HEK293 (cell line): ENCODE results near the gene HNRNPA0.

Source experiments
- CTCF ChIA-PET: fragments of 350-600 bp; formaldehyde crosslinking; extraction: SDS; loops from one replicate; lab custom pipeline; 2021; ENCODE audit warnings: antibody characterized with exemption; lab: Yijun Ruan, JAX
- POLR2A ChIA-PET: fragments of 300-600 bp; formaldehyde crosslinking; extraction: SDS; loops from one replicate; lab custom pipeline; 2020; ENCODE audit warnings: antibody characterized with exemption, inconsistent platforms; lab: Yijun Ruan, JAX
- H3K27ac ChIP-seq: fragments of 200-500 bp; sonication (Bioruptor generic); 2 replicates; pipeline ENCODE4 v1.5.1; 2014; ENCODE audit warnings: low read depth, low read length, control low read depth, inconsistent platforms; ENCODE audit errors: extremely low read depth
- H3K36me3 ChIP-seq, 2 experiments: fragments of 200-500 bp in 1 of 2; sonication (Bioruptor generic) in 1 of 2; 1 replicate in 1 of 2; 2 replicates in 1 of 2; pipeline ENCODE4 v1.5.1; 2014 to 2017; ENCODE audit warnings: inconsistent platforms in 2 of 2, low read length in 2 of 2; ENCODE audit not compliant: control insufficient read depth in 2 of 2, insufficient read depth in 1 of 2
- H3K4me1 ChIP-seq: fragments of 200-500 bp; sonication (Bioruptor generic); 2 replicates; pipeline ENCODE4 v1.5.1; 2014; ENCODE audit warnings: mild to moderate bottlenecking, low read length, inconsistent platforms; ENCODE audit not compliant: control insufficient read depth, insufficient read depth
- H3K4me3 ChIP-seq: 2 replicates; pipeline ENCODE4 v1.5.1; 2011; ENCODE audit warnings: low read depth, mild to moderate bottlenecking, control low read depth, low read length, moderate library complexity
- H3K9me3 ChIP-seq: fragments of 200-500 bp; sonication (Bioruptor generic); 2 replicates; pipeline ENCODE4 v1.5.1; 2014; ENCODE audit warnings: low read depth, low read length, inconsistent platforms; ENCODE audit not compliant: control insufficient read depth, insufficient read depth
- AEBP2 ChIP-seq: fragments of 450-650 bp; formaldehyde crosslinking; IDR thresholded peaks from 2 replicates; pipeline ENCODE4 v1.5.1; 2016; ENCODE audit warnings: missing biosample characterization, missing genetic modification characterization, borderline replicate concordance
- ATF2 ChIP-seq: fragments of 450-650 bp; formaldehyde crosslinking; IDR thresholded peaks from 2 replicates; pipeline ENCODE4 v1.5.1; 2016; ENCODE audit warnings: missing biosample characterization, missing genetic modification characterization, low read depth
- HIC1 ChIP-seq: fragments of 450-650 bp; formaldehyde crosslinking; IDR thresholded peaks from 2 replicates; pipeline ENCODE4 v1.5.1; 2016; ENCODE audit warnings: missing biosample characterization, missing genetic modification characterization
- KLF7 ChIP-seq: fragments of 450-650 bp; formaldehyde crosslinking; IDR thresholded peaks from 2 replicates; pipeline ENCODE4 v1.5.1; 2016; ENCODE audit warnings: missing biosample characterization, missing genetic modification characterization, borderline replicate concordance
- ZBTB10 ChIP-seq: fragments of 450-650 bp; formaldehyde crosslinking; IDR thresholded peaks from 2 replicates; pipeline ENCODE4 v1.5.1; 2016; ENCODE audit warnings: missing biosample characterization, missing genetic modification characterization
- ZBTB20 ChIP-seq: fragments of 450-650 bp; formaldehyde crosslinking; IDR thresholded peaks from 2 replicates; pipeline ENCODE4 v1.5.1; 2016; ENCODE audit warnings: missing biosample characterization, missing genetic modification characterization
- ZBTB21 ChIP-seq: fragments of 450-650 bp; formaldehyde crosslinking; IDR thresholded peaks from 2 replicates; pipeline ENCODE4 v1.5.1; 2017; ENCODE audit warnings: missing biosample characterization, missing genetic modification characterization
- ZEB2 ChIP-seq: fragments of 450-650 bp; formaldehyde crosslinking; IDR thresholded peaks from 2 replicates; pipeline ENCODE4 v1.5.1; 2016; ENCODE audit warnings: missing biosample characterization, missing genetic modification characterization
- ZFHX2 ChIP-seq: fragments of 450-650 bp; formaldehyde crosslinking; conservative IDR thresholded peaks from 2 replicates; pipeline ENCODE4 v1.5.1; 2016; ENCODE audit warnings: missing biosample characterization, missing genetic modification characterization
- ZNF19 ChIP-seq: fragments of 450-650 bp; formaldehyde crosslinking; IDR thresholded peaks from 2 replicates; pipeline ENCODE4; 2016; ENCODE audit warnings: missing biosample characterization, missing genetic modification characterization, low read depth
- ZNF26 ChIP-seq: fragments of 450-650 bp; formaldehyde crosslinking; IDR thresholded peaks from 2 replicates; pipeline ENCODE4 v1.5.1; 2016; ENCODE audit warnings: missing biosample characterization, missing genetic modification characterization
- ZNF274 ChIP-seq, 2 experiments: fragments of 200-500 bp in 1 of 2; fragments of 450-650 bp in 1 of 2; sonication (Bioruptor generic) in 1 of 2; formaldehyde crosslinking in 1 of 2; IDR thresholded peaks; 2 replicates each; pipeline versions ENCODE4 v1.5.1 to v1.6.1; 2014 to 2016; ENCODE audit warnings: borderline replicate concordance in 1 of 2, inconsistent platforms in 1 of 2, low read length in 1 of 2, missing biosample characterization in 1 of 2, missing genetic modification characterization in 1 of 2
- ZNF501 ChIP-seq: fragments of 450-650 bp; formaldehyde crosslinking; IDR thresholded peaks from 2 replicates; pipeline ENCODE4 v1.5.1; 2016; ENCODE audit warnings: missing biosample characterization, missing genetic modification characterization
- ZNF510 ChIP-seq: fragments of 450-650 bp; formaldehyde crosslinking; IDR thresholded peaks from 2 replicates; pipeline ENCODE4 v1.5.1; 2018; ENCODE audit warnings: mild to moderate bottlenecking, missing genetic modification characterization, missing biosample characterization; ENCODE audit not compliant: insufficient replicate concordance
- ZNF530 ChIP-seq: fragments of 450-650 bp; formaldehyde crosslinking; IDR thresholded peaks from 2 replicates; pipeline ENCODE4 v1.5.1; 2016; ENCODE audit warnings: low read depth, missing biosample characterization, missing genetic modification characterization
- ZNF571 ChIP-seq: fragments of 450-650 bp; formaldehyde crosslinking; IDR thresholded peaks from 2 replicates; pipeline ENCODE4 v1.5.0; 2017; ENCODE audit warnings: missing biosample characterization, missing genetic modification characterization
- ZNF677 ChIP-seq: fragments of 450-650 bp; IDR thresholded peaks from 2 replicates; pipeline ENCODE4 v1.5.0; 2018; ENCODE audit warnings: missing biosample characterization, mild to moderate bottlenecking, missing genetic modification characterization, moderate library complexity
- ZNF776 ChIP-seq: fragments of 450-650 bp; formaldehyde crosslinking; IDR thresholded peaks from 2 replicates; pipeline ENCODE4 v1.5.0; 2017; ENCODE audit warnings: missing biosample characterization, missing genetic modification characterization, borderline replicate concordance
- TF ChIP-seq, protein P1 (sequence below): fragments of 450-650 bp; IDR thresholded peaks from 2 replicates; pipeline ENCODE4 v1.5.1; 2018; ENCODE audit warnings: missing biosample characterization, missing genetic modification characterization

The HNRNPA0 gene

DNA sequence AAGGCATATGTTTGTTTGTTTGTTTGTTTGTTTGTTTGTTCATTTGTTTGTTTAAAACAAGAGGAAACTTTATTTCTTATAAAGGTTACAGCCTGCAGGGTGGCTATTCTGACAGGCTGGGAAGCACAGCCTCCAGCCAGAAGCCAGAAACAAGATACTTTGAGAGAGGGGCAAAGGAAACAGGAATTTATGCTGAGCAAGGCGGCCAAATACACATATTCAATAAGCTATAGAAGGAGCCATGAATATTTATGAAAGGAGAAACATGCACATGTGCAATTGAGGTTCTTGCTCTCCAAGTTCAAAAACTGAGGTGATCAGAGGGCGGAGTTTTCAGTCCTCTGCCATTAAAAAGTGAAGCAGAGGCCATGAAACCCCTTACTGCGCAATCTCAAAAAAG lies 37.8 kb downstream of the HNRNPA0 start:
- H3K4me1 ChIP-seq, result 0 out of 2 replicates have a peak, but pooled peaks cover 2% of the 10 kb centered on the region
- H3K27ac ChIP-seq, result no peak overlapping the region
- H3K36me3 ChIP-seq, result peaks cover 0 to 4% of the 10 kb centered on the region in 2 experiments; a peak in 1 of 3 replicates
- no peak overlapping the region for H3K4me3 ChIP-seq
- CTCF ChIA-PET, result no interaction called here
- TF ChIP-seq ZNF677 (no peak), ZEB2 (no peak)
- POLR2A ChIA-PET, result no interaction called here
- no peaks in the 10 kb centered on the region for H3K9me3 ChIP-seq

GRCh38 chr5:137715456-137715855 lies 38.7 kb downstream of the HNRNPA0 start:
- Histone ChIP-seq H3K4me3 (no peak overlapping the region), H3K4me1 (0 out of 2 replicates have a peak, but pooled peaks cover 2% of the 10 kb centered on the region), H3K27ac (no peak overlapping the region), H3K9me3 (no peaks in the 10 kb centered on the region), H3K36me3 (peaks cover 0 to 2% of the 10 kb centered on the region in 2 experiments; a peak in 1 of 3 replicates)
- CTCF ChIA-PET, result interaction anchor here (0.7 kb wide), 2 partner anchors 12 to 200 kb away, joined by 3 read pairs; no protein-coding TSS in a partner anchor
- POLR2A ChIA-PET, result no interaction called here
- no peak for TF ChIP-seq ZNF776
- TF ChIP-seq, protein P1, sequence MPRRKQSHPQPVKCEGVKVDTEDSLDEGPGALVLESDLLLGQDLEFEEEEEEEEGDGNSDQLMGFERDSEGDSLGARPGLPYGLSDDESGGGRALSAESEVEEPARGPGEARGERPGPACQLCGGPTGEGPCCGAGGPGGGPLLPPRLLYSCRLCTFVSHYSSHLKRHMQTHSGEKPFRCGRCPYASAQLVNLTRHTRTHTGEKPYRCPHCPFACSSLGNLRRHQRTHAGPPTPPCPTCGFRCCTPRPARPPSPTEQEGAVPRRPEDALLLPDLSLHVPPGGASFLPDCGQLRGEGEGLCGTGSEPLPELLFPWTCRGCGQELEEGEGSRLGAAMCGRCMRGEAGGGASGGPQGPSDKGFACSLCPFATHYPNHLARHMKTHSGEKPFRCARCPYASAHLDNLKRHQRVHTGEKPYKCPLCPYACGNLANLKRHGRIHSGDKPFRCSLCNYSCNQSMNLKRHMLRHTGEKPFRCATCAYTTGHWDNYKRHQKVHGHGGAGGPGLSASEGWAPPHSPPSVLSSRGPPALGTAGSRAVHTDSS, result 0 out of 2 replicates have a peak, but pooled peaks have one; percentile 27

- Histone ChIP-seq H3K36me3 (no peaks in the 10 kb centered on the region), H3K4me1 (0 out of 2 replicates have a peak, but pooled peaks cover 2% of the 10 kb centered on the region), H3K4me3 (no peak overlapping the region), H3K9me3 (no peaks in the 10 kb centered on the region), H3K27ac (no peak overlapping the region)
- POLR2A ChIA-PET, result no interaction called here
- CTCF ChIA-PET, result no interaction called here
- TF ChIP-seq ZNF530 (tag by site-specific recombination) (no peak), ZBTB20 (tag by site-specific recombination) (no peak), ZNF274 (IDR thresholded peaks at IDR 0.05; ENCODE audit: low read length) (no peak), ZNF274 (tag by site-specific recombination; IDR thresholded peaks at IDR 0.05; ENCODE audit: borderline replicate concordance) (no peak), ZNF501 (no peak), KLF7 (tag by site-specific recombination) (no peak), ZBTB10 (tag by site-specific recombination) (no peak), ZEB2 (no peak), ZFHX2 (no peak), ZNF26 (no peak), AEBP2 (tag by site-specific recombination) (no peak), ZNF19 (tag by site-specific recombination) (no peak), ZNF510 (tag by site-specific recombination) (no peak), HIC1 (tag by site-specific recombination) (no peak), ATF2 (no peak), ZBTB21 (tag by site-specific recombination) (no peak), ZNF571 (no peak)
Measured at GRCh38 chr5:137714946-137715345, 39.2 kb downstream of the HNRNPA0 start.
